GM20000 (cell line): ENCODE results near the gene APOC1.
A peak's percentile ranks its signal among the peaks of the same experiment; 100 is the strongest.

ENCODE experiments used
- DNase-seq: peaks from one replicate; pipeline ENCODE4 v3.0.0; 2012; ENCODE audit warnings: low spot score
- CTCF ChIP-seq: IDR thresholded peaks from 2 replicates; pipeline ENCODE4 v1.5.1; 2012; ENCODE audit warnings: mild to moderate bottlenecking, control low read depth; ENCODE audit errors: extremely low read depth, missing control alignments

Gene APOC1

DNA sequence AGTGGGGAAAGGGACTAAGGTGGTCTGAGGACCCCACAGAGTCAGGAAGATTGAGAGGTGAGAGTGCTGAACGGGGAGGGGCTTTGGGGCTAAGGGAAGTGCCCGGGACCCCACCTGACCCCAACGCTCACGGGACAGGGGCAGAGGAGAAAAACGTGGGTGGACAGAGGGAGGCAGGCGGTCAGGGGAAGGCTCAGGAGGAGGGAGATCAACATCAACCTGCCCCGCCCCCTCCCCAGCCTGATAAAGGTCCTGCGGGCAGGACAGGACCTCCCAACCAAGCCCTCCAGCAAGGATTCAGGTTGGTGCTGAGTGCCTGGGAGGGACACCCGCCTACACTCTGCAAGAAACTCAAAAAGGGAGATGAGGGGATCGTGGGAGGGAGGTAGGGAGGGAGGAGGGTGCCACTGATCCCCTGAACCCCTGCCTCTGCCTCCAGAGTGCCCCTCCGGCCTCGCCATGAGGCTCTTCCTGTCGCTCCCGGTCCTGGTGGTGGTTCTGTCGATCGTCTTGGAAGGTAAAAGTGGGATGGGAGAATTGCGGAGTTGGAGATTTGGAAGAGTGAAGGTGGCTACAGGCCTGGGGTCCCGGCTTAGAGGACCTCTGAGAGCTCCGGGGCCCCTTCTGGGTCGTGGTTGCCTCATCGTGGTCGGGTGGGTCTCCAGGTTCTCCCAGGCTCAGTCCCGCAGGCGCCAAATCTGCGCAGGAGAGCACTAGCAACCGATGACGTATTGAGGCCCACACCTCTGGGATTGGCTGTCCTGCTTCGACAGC is at the start of gene APOC1:
APOC1 (plus strand) TSS at position 176 of the 774 bp plus-strand sequence; CDS start at position 460, 284 bp downstream.
- peak; percentile 96 for DNase-seq

DNA sequence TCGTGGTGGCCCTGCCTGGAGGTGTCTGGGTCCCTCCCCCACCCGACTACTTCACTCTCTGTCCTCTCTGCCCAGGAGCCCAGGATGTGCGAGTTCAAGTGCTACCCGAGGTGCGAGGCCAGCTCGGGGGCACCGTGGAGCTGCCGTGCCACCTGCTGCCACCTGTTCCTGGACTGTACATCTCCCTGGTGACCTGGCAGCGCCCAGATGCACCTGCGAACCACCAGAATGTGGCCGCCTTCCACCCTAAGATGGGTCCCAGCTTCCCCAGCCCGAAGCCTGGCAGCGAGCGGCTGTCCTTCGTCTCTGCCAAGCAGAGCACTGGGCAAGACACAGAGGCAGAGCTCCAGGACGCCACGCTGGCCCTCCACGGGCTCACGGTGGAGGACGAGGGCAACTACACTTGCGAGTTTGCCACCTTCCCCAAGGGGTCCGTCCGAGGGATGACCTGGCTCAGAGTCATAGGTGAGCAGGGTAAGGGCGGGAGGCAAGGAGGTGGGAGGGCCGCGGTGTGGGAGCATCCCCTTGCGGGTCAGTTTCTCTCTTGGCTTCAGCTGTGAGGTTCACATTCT is 49.1 kb upstream of the APOC1 start:
- DNase-seq = no peak
- no peak for TF ChIP-seq CTCF

GRCh38 chr19:44866664-44867063 is 47.7 kb upstream of the APOC1 start:
- TF ChIP-seq CTCF = no peak
- DNase-seq = no peak

DNA sequence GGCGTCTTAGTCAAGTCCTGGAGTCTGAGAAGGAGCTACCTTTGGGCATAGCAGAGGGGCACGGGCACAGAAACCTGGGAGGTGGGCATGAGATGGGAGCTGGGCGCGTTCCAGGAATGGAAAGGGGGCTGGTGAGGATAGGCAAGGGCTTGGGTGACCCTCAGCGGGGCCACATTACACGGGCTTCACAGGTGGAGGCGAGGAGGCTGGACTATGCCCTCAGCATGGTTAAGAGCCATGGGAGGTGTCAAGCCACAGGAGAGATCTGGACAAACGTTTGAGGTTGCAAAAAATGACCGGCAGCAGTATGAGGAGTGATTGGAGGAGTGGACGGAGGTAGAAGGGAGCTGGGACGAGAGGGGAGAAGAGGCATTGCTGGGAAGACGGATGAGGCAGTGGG is 46.8 kb upstream of the APOC1 start:
- no peak for DNase-seq
- TF ChIP-seq CTCF = no peak

DNA sequence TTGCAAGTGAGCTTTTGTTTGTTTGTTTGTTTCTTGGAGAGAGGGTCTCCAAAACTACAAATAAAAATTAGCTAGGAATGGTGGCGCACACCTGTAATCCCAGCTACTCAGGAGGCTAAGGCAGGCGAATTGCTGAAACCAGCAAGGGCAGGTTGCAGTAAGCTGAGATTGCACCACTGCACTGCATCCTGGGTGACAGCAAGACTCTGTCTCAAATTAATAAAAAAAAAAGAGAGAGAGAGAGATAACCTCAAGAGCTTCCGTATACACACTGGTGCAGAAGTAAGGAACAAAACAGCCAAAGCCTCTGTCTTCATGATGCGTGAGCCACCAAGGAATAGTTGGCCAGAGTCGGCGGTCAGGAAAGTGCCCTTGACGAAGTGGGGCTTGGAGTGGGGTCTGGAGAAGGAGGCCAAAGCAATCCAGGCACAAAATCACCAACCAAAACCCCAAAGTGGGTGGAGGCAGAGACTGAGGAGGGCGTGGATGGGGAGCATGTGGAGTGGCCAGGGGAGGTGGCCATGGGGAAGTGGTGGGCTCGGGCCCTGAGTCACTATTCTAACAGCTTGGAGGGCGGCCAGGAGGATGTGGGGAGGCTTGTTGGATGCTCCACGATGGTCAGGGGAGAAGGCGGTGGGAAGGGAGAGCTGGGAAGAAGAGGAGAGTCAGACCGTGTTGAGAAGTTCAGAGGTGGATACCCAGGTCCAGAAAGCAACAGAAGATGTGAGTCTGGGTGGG is 44.5 kb upstream of the APOC1 start:
- no peak for TF ChIP-seq CTCF
- no peak for DNase-seq

- no peak for DNase-seq
These were observed 42.6 kb upstream of the APOC1 start for GRCh38 chr19:44871809-44872208.

GRCh38 chr19:44872661-44873060 is 41.7 kb upstream of the APOC1 start:
- no peak for TF ChIP-seq CTCF
- DNase-seq = no peak

More at GRCh38 chr19:44871809-44872208, 42.6 kb upstream of the APOC1 start:
- TF ChIP-seq CTCF = no peak
